ENCODE results near the gene IL18BP.

GRCh38 chr11:71999362-71999761 is 653 bp downstream of the IL18BP start:
- TF ChIP-seq POLR2A (IDR thresholded peaks at IDR 0.05; ENCODE audit: low read length) (no peak), GATA1 (IDR thresholded peaks at IDR 0.05; ENCODE audit: low read depth, low read length) (no peak)
